ENCODE results near the gene NEUROD1.

NEUROD1 gene

GRCh38 chr2:181682795-181683517, 2.6 kb upstream of the NEUROD1 start:
- TF ChIP-seq EZH2 (optimal IDR thresholded peaks at IDR 0.05; ENCODE audit: low read depth, low read length): no peak
- TF ChIP-seq EZH2phosphoT487 (IDR thresholded peaks at IDR 0.05; ENCODE audit: low read length): no peak
- no peak for TF ChIP-seq CTCF (IDR thresholded peaks at IDR 0.05; ENCODE audit: low read length)
- Histone ChIP-seq H2AFZ (ENCODE audit: low read length) (no peak overlapping the region), H3K27ac (ENCODE audit: low read length) (no peak overlapping the region), H4K20me1 (ENCODE audit: insufficient read depth, low read length) (no peaks in the 10 kb centered on the region), H3K27me3 (replicated peaks; ENCODE audit: insufficient read depth, low read length) (peaks cover 24% of the 10 kb centered on the region), H3K79me2 (ENCODE audit: low read length) (no peaks in the 10 kb centered on the region), H3K36me3 (replicated peaks; ENCODE audit: insufficient read depth, low read length) (no peaks in the 10 kb centered on the region), H3K4me3 (ENCODE audit: low read length) (peak overlapping the region; percentile 22; the same call in 1 of the 2 replicates), H3K9ac (ENCODE audit: low read length) (no peak overlapping the region), H3K4me2 (ENCODE audit: low read depth, low read length) (peak overlapping the region; percentile 37; the same call in 1 of the 2 replicates), H3K9me3 (replicated peaks; ENCODE audit: insufficient read depth, low read length) (no peaks in the 10 kb centered on the region), H3K4me1 (ENCODE audit: low read length) (no peaks in the 10 kb centered on the region), H3K9me2 (replicated peaks; ENCODE audit: insufficient read depth, low read length) (no peaks in the 10 kb centered on the region), H3F3A (ENCODE audit: insufficient read depth, low read length) (no peaks in the 10 kb centered on the region)
- DNase-seq: no peak

GRCh38 chr2:181682026-181682789, 1.9 kb upstream of the NEUROD1 start:
- H3K27ac ChIP-seq (ENCODE audit: low read length): no peak overlapping the region
- no peaks in the 10 kb centered on the region for H3K4me1 ChIP-seq (ENCODE audit: low read length)
- no peak overlapping the region for H3K4me3 ChIP-seq (ENCODE audit: low read length)

More at GRCh38 chr2:181682026-181682789, 1.9 kb upstream of the NEUROD1 start:
- Histone ChIP-seq H4K20me1 (ENCODE audit: insufficient read depth, low read length) (no peaks in the 10 kb centered on the region), H3K9ac (ENCODE audit: low read length) (no peak overlapping the region), H3K9me3 (replicated peaks; ENCODE audit: insufficient read depth, low read length) (no peaks in the 10 kb centered on the region), H3F3A (ENCODE audit: insufficient read depth, low read length) (no peaks in the 10 kb centered on the region), H2AFZ (ENCODE audit: low read length) (no peak overlapping the region), H3K4me2 (ENCODE audit: low read depth, low read length) (no peak overlapping the region), H3K79me2 (ENCODE audit: low read length) (no peaks in the 10 kb centered on the region), H3K36me3 (replicated peaks; ENCODE audit: insufficient read depth, low read length) (no peaks in the 10 kb centered on the region), H3K9me2 (replicated peaks; ENCODE audit: insufficient read depth, low read length) (no peaks in the 10 kb centered on the region), H3K27me3 (replicated peaks; ENCODE audit: insufficient read depth, low read length) (peaks cover 24% of the 10 kb centered on the region)
- DNase-seq: no peak
- TF ChIP-seq EZH2 (optimal IDR thresholded peaks at IDR 0.05; ENCODE audit: low read depth, low read length): no peak
- TF ChIP-seq EZH2phosphoT487 (IDR thresholded peaks at IDR 0.05; ENCODE audit: low read length): no peak
- no peak for TF ChIP-seq CTCF (IDR thresholded peaks at IDR 0.05; ENCODE audit: low read length)

Measured in MM.1S (cell line).